Loucy (cell line): Measurements from ENCODE around the gene ASS1.

Experiments used
- CTCF ChIP-seq: fragments of 200-600 bp; sonication (generic); conservative IDR thresholded peaks from 2 replicates; pipeline ENCODE4 v1.5.1; 2014; ENCODE audit warnings: mild to moderate bottlenecking, antibody characterized with exemption, low read length
- EZH2phosphoT487 ChIP-seq: fragments of 200-600 bp; IDR thresholded peaks from 2 replicates; pipeline ENCODE4 v1.6.1; 2018; ENCODE audit warnings: antibody characterized with exemption, mild to moderate bottlenecking, moderate library complexity, borderline replicate concordance

- TF ChIP-seq CTCF: no peak
- no peak for TF ChIP-seq EZH2phosphoT487
Observed at GRCh38 chr9:130418776-130419175, 26.0 kb upstream of the ASS1 start.
